GM13977 (cell line): ENCODE measurements around the gene SUMO1.

Experiments
- DNase-seq: peaks from one replicate; pipeline ENCODE4 v3.0.0; 2012; ENCODE audit warnings: low spot score
- in situ Hi-C: fragments of 300-500 bp; cut with MboI; formaldehyde crosslinking; loops from one replicate; pipeline ENCODE4 v1.12.0; 2022; ENCODE audit warnings: low sequenced_read_pairs, low pct_unique_long_range_greater_than_20kb, mixed read lengths, inconsistent platforms; ENCODE audit not compliant: unreplicated experiment
- TF ChIP-seq, protein P1 (sequence below): IDR thresholded peaks from 2 replicates; pipeline ENCODE4 v1.5.1; 2012; ENCODE audit warnings: mild to moderate bottlenecking, control low read depth; ENCODE audit not compliant: insufficient read depth; ENCODE audit errors: extremely low read depth, missing control alignments

SUMO1 gene

DNA sequence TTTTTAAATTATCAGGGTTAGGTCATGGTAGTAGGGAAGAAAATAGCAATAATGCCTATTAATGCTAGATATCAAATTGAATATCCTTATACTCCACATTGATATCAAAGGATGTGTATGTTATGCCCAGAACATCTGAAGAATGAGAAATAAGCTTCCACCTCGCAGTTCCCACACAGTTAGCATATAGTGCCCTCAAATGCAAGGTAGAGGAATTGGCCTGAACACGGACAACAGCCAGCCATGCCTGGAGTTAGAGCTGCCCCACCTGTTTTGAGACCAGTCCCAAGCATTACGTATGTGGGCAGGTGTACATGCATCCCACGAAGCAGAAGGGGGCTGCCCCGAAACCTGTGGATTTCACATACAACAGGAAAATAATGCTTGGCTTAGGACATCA is 79.6 kb downstream of the SUMO1 start:
- TF ChIP-seq, protein P1, sequence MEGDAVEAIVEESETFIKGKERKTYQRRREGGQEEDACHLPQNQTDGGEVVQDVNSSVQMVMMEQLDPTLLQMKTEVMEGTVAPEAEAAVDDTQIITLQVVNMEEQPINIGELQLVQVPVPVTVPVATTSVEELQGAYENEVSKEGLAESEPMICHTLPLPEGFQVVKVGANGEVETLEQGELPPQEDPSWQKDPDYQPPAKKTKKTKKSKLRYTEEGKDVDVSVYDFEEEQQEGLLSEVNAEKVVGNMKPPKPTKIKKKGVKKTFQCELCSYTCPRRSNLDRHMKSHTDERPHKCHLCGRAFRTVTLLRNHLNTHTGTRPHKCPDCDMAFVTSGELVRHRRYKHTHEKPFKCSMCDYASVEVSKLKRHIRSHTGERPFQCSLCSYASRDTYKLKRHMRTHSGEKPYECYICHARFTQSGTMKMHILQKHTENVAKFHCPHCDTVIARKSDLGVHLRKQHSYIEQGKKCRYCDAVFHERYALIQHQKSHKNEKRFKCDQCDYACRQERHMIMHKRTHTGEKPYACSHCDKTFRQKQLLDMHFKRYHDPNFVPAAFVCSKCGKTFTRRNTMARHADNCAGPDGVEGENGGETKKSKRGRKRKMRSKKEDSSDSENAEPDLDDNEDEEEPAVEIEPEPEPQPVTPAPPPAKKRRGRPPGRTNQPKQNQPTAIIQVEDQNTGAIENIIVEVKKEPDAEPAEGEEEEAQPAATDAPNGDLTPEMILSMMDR, result peak; percentile 16
- in situ Hi-C loops, result no loop called here
- DNase-seq, result no peak

DNA sequence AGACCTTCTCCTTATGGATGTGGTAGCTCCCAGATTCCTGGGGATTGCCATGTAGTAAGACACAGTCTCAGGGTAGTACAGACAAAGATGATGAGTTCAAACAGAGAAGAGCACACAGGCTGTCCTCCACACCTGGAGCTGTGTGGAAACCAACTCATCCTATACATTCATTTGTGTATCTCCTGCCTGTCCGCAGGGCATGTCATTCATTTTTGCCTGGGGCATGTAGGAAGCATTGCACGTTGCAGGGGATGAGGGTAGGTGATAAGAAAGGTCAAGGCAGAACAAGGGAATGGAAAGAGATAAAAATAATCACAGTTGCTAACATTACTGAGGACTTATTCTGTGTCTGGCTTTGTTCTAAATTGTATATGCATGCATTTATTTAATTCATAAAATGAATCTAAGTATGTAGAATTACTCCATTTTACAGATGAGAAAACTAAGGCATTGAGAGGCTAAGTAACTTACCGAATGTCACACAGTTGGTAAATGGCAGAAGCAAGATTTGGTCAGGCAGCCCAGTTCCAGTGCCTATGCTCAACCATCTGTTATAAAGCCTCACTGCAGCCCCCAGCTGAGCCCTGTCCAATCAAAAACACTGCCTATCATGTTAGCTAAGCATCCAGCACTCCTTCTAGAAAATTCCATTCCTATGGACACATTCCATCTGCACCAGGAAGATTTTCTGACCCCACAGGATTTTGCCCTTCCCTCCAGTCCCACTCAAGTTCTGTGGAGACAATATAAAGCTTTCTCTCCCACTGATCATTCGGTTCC is 81.0 kb downstream of the SUMO1 start:
- TF ChIP-seq, protein P1, result no peak
- in situ Hi-C loops, result no loop called here

More for the DNA sequence above, 81.0 kb downstream of the SUMO1 start:
- no peak for DNase-seq
